B cell (primary cell): ENCODE measurements around the gene AREG. TPM values are rescaled to one million over a fixed set of nuclear protein-coding genes. Genes with fewer than 3 reads are reported as not detected.

ENCODE experiments used
- ATAC-seq: fragments of 200-7000 bp; cut with Tn5 transposase; one replicate; pipeline ENCODE4 v1.10.0; 2021; ENCODE audit warnings: low read depth, mild to moderate bottlenecking, moderate number of reproducible peaks, moderate library complexity
- CTCF ChIA-PET: fragments of 350-600 bp; sonication (Branson Sonifier 250); formaldehyde crosslinking; loops from one replicate; lab custom pipeline; 2021; ENCODE audit warnings: antibody characterized with exemption, inconsistent platforms; lab: Charles Lee
- POLR2A ChIA-PET: fragments of 350-600 bp; sonication (Branson Sonifier 250); formaldehyde crosslinking; loops from one replicate; lab custom pipeline; 2021; ENCODE audit warnings: antibody characterized with exemption; lab: Charles Lee
- DNase-seq: peaks from one replicate; pipeline ENCODE4 v3.0.0; 2013
- H2AFZ ChIP-seq: 2 replicates; pipeline ENCODE4 v1.6.1; 2012; ENCODE audit warnings: mild to moderate bottlenecking, low read depth, low read length; ENCODE audit not compliant: insufficient read depth, poor library complexity, severe bottlenecking
- H3K27ac ChIP-seq, 2 donors: 1 replicate in 1 of 2; 2 replicates in 1 of 2; pipeline ENCODE4 v1.5.1; 2012 to 2013; ENCODE audit warnings: low read length in 2 of 2, mild to moderate bottlenecking in 2 of 2, moderate library complexity in 1 of 2
- H3K27me3 ChIP-seq, 4 experiments: fragments of 200-600 bp in 1 of 4; sonication (generic) in 1 of 4; replicated peaks in 1 of 4; 1 replicate in 2 of 4; 2 replicates in 2 of 4; pipeline versions ENCODE4 v1.6.1 to v1.7.0; 2013 to 2016; ENCODE audit warnings: low read length in 3 of 4, mild to moderate bottlenecking in 2 of 4, mixed read lengths in 1 of 4, moderate library complexity in 1 of 4; ENCODE audit not compliant: insufficient read depth in 4 of 4, control insufficient read depth in 3 of 4; ENCODE audit errors: control extremely low read depth in 1 of 4
- H3K36me3 ChIP-seq, 2 experiments: replicated peaks in 1 of 2; 1 replicate in 1 of 2; 2 replicates in 1 of 2; pipeline versions ENCODE4 v1.6.1 to v1.7.1; 2013; ENCODE audit warnings: low read length in 1 of 2; ENCODE audit not compliant: insufficient read depth in 2 of 2, control insufficient read depth in 1 of 2; ENCODE audit errors: control extremely low read depth in 1 of 2, extremely low read depth in 1 of 2
- H3K4me1 ChIP-seq, 2 donors: fragments of 200-600 bp in 1 of 2; sonication (generic) in 1 of 2; 1 replicate in 1 of 2; 2 replicates in 1 of 2; pipeline versions ENCODE4 v1.5.1 to v1.6.1; 2013 to 2017; ENCODE audit warnings: low read length in 2 of 2; ENCODE audit not compliant: control insufficient read depth in 2 of 2, insufficient read depth in 2 of 2
- H3K4me2 ChIP-seq: replicated peaks from 2 replicates; pipeline ENCODE3; 2012; ENCODE audit warnings: mild to moderate bottlenecking, low read depth, low read length; ENCODE audit not compliant: poor library complexity, severe bottlenecking
- H3K4me3 ChIP-seq, 5 experiments: fragments of 200-600 bp in 1 of 5; sonication (generic) in 1 of 5; 1 replicate in 3 of 5; 2 replicates in 2 of 5; pipeline versions ENCODE4 v1.5.1 to v1.7.0; 2011 to 2016; ENCODE audit warnings: low read length in 4 of 5, mild to moderate bottlenecking in 4 of 5, low read depth in 2 of 5, control low read depth in 1 of 5, moderate library complexity in 1 of 5; ENCODE audit not compliant: insufficient read depth in 1 of 5; ENCODE audit errors: control extremely low read depth in 1 of 5, extremely low read depth in 1 of 5
- H3K79me2 ChIP-seq: fragments of 200-600 bp; sonication (generic); one replicate; pipeline ENCODE4 v1.6.0; 2016; ENCODE audit warnings: low read length; ENCODE audit not compliant: control insufficient read depth, insufficient read depth
- H3K9ac ChIP-seq: fragments of 200-600 bp; sonication (generic); 2 replicates; pipeline ENCODE4 v1.6.1; 2017; ENCODE audit warnings: mild to moderate bottlenecking, low read length, moderate library complexity
- H3K9me3 ChIP-seq, 3 donors: one replicate each; pipeline versions ENCODE4 v1.6.1 to v1.7.1; 2013; ENCODE audit warnings: low read length in 2 of 3; ENCODE audit not compliant: control insufficient read depth in 2 of 3, insufficient read depth in 1 of 3; ENCODE audit errors: control extremely low read depth in 1 of 3
- H4K20me1 ChIP-seq: 2 replicates; pipeline ENCODE4 v1.6.0; 2012; ENCODE audit warnings: mild to moderate bottlenecking, low read length; ENCODE audit not compliant: insufficient read depth, control insufficient read depth, poor library complexity, severe bottlenecking
- H3K27ac Mint-ChIP-seq: one replicate; pipeline ENCODE4 v1.8.0; 2021; ENCODE audit warnings: mixed read lengths
- H3K27me3 Mint-ChIP-seq: one replicate; pipeline ENCODE4 v1.8.0; 2021; ENCODE audit warnings: mixed read lengths
- H3K4me1 Mint-ChIP-seq: one replicate; pipeline ENCODE4 v1.8.0; 2021; ENCODE audit warnings: mixed read lengths
- H3K4me3 Mint-ChIP-seq: one replicate; pipeline ENCODE4 v1.8.0; 2021; ENCODE audit warnings: mixed read lengths
- H3K9me3 Mint-ChIP-seq: one replicate; pipeline ENCODE4 v1.8.0; 2022; ENCODE audit warnings: mixed read lengths; ENCODE audit not compliant: insufficient read depth
- CTCF ChIP-seq: fragments of 200-600 bp; IDR thresholded peaks from one replicate; pipeline ENCODE4 v1.8.0; 2022; ENCODE audit warnings: antibody characterized with exemption, mild to moderate bottlenecking
- EZH2 ChIP-seq: IDR thresholded peaks from 2 replicates; pipeline ENCODE4 v1.6.1; 2012; ENCODE audit warnings: borderline replicate concordance, low read depth, mild to moderate bottlenecking, moderate library complexity, low read length; ENCODE audit not compliant: insufficient read depth, poor library complexity, severe bottlenecking
- WGBS: methylation state at CpG from one replicate; pipeline ENCODE4 v1.1.5; 2013; ENCODE audit warnings: missing lambda C conversion rate; ENCODE audit not compliant: insufficient coverage; 5-methylcytosine and 5-hydroxymethylcytosine counted together
- intact Hi-C: fragments of 100-400 bp; cut with micrococcal nuclease; formaldehyde crosslinking; loops from one replicate; pipeline ENCODE4 v1.10.0; 2022
- polyA plus RNA-seq: library from polyadenylated mRNA; depleted of rRNA; stranded (reverse); fragments of >200 nt; gene quantifications from 2 replicates; pipeline ENCODE4 v1.2.3, GENCODE V29; 2012
- total RNA-seq, 2 donors: library from RNA; stranded (reverse); fragments of 120-200 nt in 1 of 2; gene quantifications; 1 replicate in 1 of 2; 2 replicates in 1 of 2; pipeline versions ENCODE4 v1.2.3 to v1.2.4, GENCODE V29; 2013 to 2022

Gene AREG
- total and polyA plus RNA-seq, 2 donors (not counting 1 experiment from before 2014, with no cell fraction given): 4.6 to 47.1 TPM

GRCh38 chr4:74446896-74447295 is 2.0 kb downstream of the AREG start:
- Histone ChIP-seq H2AFZ (no peak overlapping the region), H3K27ac (no peak overlapping the region), H3K9ac (no peak overlapping the region), H3K4me1 (peaks cover 8 to 9% of the 10 kb centered on the region in 2 donors), H3K36me3 (no peaks in the 10 kb centered on the region), H3K4me2 (no peak overlapping the region), H3K79me2 (no peaks in the 10 kb centered on the region), H3K4me3 (no peak overlapping the region), H3K9me3 (no peaks in the 10 kb centered on the region), H4K20me1 (no peaks in the 10 kb centered on the region), H3K27me3 (no peaks in the 10 kb centered on the region)
- Mint-ChIP-seq H3K27ac (no peak overlapping the region), H3K4me3 (no peak overlapping the region), H3K27me3 (peaks cover 4% of the 10 kb centered on the region), H3K9me3 (no peaks in the 10 kb centered on the region), H3K4me1 (peaks cover 12% of the 10 kb centered on the region)
- DNase-seq (no peak), ATAC-seq (no peak)
- ChIA-PET POLR2A (no interaction called here), CTCF (interaction anchor here (1.1 kb wide), 1 partner anchor 85 kb away, joined by 3 read pairs; no protein-coding TSS in a partner anchor)
- intact Hi-C loops: no loop called here
- WGBS: no CpG with 5 or more reads among the region's 1 CpG
- TF ChIP-seq EZH2 (no peak), CTCF (no peak)

GRCh38 chr4:74447636-74448233 is 2.8 kb downstream of the AREG start:
- ChIA-PET CTCF (interaction anchor here (1.1 kb wide), 1 partner anchor 84 kb away, joined by 3 read pairs; no protein-coding TSS in a partner anchor), POLR2A (no interaction called here)
- Histone ChIP-seq H4K20me1 (no peaks in the 10 kb centered on the region), H3K27ac (no peak overlapping the region), H3K4me1 (peaks cover 8 to 9% of the 10 kb centered on the region in 2 donors), H3K27me3 (no peaks in the 10 kb centered on the region), H3K4me3 (no peak overlapping the region), H3K9me3 (no peaks in the 10 kb centered on the region), H3K36me3 (no peaks in the 10 kb centered on the region), H3K4me2 (no peak overlapping the region), H2AFZ (no peak overlapping the region), H3K9ac (no peak overlapping the region), H3K79me2 (no peaks in the 10 kb centered on the region)
- WGBS: no CpG with 5 or more reads among the region's 5 CpGs
- peaks cover 7% of the 10 kb centered on the region for H3K27me3 Mint-ChIP-seq
- no peak for TF ChIP-seq CTCF
- H3K27ac Mint-ChIP-seq: no peak overlapping the region
- DNase-seq (no peak), ATAC-seq (no peak)
- intact Hi-C loops: no loop called here
- peaks cover 12% of the 10 kb centered on the region for H3K4me1 Mint-ChIP-seq
- H3K9me3 Mint-ChIP-seq: no peaks in the 10 kb centered on the region
- no peak overlapping the region for H3K4me3 Mint-ChIP-seq
